COLO668 (cell line): ENCODE results near the gene TRDMT1.

Source experiments
- DNase-seq: peaks from one replicate; lab custom pipeline; 2025; ENCODE audit not compliant: unreplicated experiment; lab: John Stamatoyannopoulos, UW

The TRDMT1 gene

DNA sequence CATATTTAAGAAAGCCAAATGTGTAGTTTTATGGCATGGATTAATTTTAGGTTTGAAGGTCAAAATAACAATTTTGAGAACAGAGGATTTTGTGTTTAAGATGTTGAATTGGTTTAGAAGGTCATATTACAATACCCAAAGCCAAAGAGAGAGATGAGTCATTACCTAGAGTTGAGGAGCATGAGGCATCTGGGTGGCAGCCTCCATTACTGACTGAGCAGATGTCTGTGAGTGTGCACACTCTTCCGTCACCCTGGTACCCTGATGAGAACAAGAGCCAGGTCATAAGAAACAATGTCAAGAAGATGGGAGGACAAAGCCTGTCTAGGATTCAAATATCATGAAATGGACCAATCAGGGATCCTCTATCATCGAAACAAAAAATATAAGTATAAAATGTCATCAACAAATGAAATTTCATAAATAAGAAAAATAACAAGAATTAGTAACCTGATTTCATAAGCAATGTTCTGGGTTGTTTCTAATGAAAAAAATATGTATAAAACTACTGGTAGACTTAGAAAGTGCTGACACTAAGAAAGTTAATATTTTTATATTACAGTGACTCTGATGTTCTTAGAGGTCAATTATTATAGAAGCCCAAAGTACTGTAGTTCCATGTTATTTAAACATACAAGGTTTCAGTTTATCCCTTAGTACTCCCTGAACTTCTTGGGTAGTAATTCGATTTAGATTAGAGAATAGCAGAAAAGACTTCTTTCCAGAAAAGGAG is 91.8 kb downstream of the TRDMT1 start:
- DNase-seq: no peak

DNA sequence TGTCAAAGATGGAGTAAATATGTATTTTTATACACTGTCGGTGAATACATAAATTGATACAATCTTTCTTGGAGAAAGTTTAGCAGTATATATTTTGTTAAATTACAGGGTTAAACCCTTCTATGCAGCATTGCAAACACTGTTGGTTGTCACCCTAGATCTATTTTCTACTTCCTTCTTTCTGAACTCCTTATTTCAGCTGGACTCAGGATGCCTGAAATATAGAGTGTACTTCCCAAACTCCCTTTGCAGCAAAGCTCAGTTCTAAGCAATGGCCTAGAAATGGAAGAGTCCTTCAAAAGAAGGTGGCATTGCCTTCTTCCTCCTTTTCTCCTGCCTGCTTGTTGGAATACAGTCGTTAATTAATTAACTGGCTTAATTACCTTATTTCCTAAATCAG is 92.4 kb downstream of the TRDMT1 start:
- no peak for DNase-seq

- DNase-seq: no peak
Observed at GRCh38 chr10:17106991-17107390, 94.5 kb downstream of the TRDMT1 start.

- no peak for DNase-seq
Observed at GRCh38 chr10:17101910-17102266, 99.6 kb downstream of the TRDMT1 start.

DNA sequence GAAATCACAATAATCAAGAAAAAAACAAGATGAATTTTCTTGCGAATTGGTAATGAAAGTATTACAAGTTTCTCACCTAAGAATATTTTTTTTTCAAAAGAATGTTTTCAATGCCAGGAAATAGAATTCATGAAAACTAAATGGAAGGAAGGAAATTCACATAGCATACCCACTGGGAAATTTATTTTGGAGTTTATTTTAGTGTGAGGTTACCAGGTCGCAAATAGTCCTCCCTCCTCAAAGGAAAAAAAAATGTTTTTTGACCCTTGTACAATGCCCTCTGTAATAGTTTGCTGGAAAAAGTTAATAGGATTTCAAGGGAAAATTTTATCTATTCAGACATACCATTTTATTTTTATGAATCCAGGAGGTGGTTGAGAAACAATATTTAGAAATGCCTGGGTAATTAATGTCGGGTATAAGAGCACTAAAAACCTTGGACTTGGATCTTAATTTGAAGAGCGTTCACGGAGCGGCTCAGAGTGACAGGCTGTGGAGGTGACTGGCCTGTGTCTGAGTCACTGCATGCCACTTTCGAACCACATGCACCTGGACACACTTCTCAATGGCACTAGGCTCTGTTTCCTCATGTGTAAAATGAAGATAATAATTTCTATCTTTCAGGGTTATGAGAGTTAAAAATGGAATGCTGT is 100.1 kb downstream of the TRDMT1 start:
- no peak for DNase-seq

GRCh38 chr10:17100586-17100985 is 100.9 kb downstream of the TRDMT1 start:
- no peak for DNase-seq

DNA sequence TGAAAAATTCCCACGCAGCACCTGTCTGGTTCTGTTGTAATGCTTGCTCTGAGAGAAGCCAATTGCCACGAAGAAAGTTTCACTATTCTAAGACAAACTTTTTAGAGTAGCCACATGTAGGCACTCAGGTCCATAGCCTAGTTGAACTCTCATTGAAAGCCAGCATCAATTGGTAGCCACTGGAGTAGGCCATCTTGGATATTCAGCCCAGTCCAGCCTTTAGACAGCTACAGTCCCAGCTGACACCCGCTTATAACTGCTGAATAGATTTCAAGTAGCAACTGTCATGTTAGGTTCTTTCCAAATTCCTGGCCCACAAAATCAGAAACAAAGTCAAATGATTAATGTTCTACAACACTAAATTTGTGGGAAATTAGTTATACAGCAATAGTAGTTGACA is 103.5 kb downstream of the TRDMT1 start:
- DNase-seq: no peak
